B cell (primary cell): Measurements from ENCODE around the gene RAPGEF1. TPM values are rescaled to one million over a fixed set of nuclear protein-coding genes. Genes with fewer than 3 reads are reported as not detected.

Source experiments
- ATAC-seq: fragments of 200-7000 bp; cut with Tn5 transposase; one replicate; pipeline ENCODE4 v1.10.0; 2021; ENCODE audit warnings: low read depth, mild to moderate bottlenecking, moderate number of reproducible peaks, moderate library complexity
- CTCF ChIA-PET: fragments of 350-600 bp; sonication (Branson Sonifier 250); formaldehyde crosslinking; loops from one replicate; lab custom pipeline; 2021; ENCODE audit warnings: antibody characterized with exemption, inconsistent platforms; lab: Charles Lee
- POLR2A ChIA-PET: fragments of 350-600 bp; sonication (Branson Sonifier 250); formaldehyde crosslinking; loops from one replicate; lab custom pipeline; 2021; ENCODE audit warnings: antibody characterized with exemption; lab: Charles Lee
- DNase-seq: peaks from one replicate; pipeline ENCODE4 v3.0.0; 2013
- H2AFZ ChIP-seq: 2 replicates; pipeline ENCODE4 v1.6.1; 2012; ENCODE audit warnings: mild to moderate bottlenecking, low read depth, low read length; ENCODE audit not compliant: insufficient read depth, poor library complexity, severe bottlenecking
- H3K27ac ChIP-seq, 2 donors: 1 replicate in 1 of 2; 2 replicates in 1 of 2; pipeline ENCODE4 v1.5.1; 2012 to 2013; ENCODE audit warnings: low read length in 2 of 2, mild to moderate bottlenecking in 2 of 2, moderate library complexity in 1 of 2
- H3K27me3 ChIP-seq, 4 experiments: fragments of 200-600 bp in 1 of 4; sonication (generic) in 1 of 4; replicated peaks in 1 of 4; 1 replicate in 2 of 4; 2 replicates in 2 of 4; pipeline versions ENCODE4 v1.6.1 to v1.7.0; 2013 to 2016; ENCODE audit warnings: low read length in 3 of 4, mild to moderate bottlenecking in 2 of 4, mixed read lengths in 1 of 4, moderate library complexity in 1 of 4; ENCODE audit not compliant: insufficient read depth in 4 of 4, control insufficient read depth in 3 of 4; ENCODE audit errors: control extremely low read depth in 1 of 4
- H3K36me3 ChIP-seq, 2 experiments: replicated peaks in 1 of 2; 1 replicate in 1 of 2; 2 replicates in 1 of 2; pipeline versions ENCODE4 v1.6.1 to v1.7.1; 2013; ENCODE audit warnings: low read length in 1 of 2; ENCODE audit not compliant: insufficient read depth in 2 of 2, control insufficient read depth in 1 of 2; ENCODE audit errors: control extremely low read depth in 1 of 2, extremely low read depth in 1 of 2
- H3K4me1 ChIP-seq, 2 donors: fragments of 200-600 bp in 1 of 2; sonication (generic) in 1 of 2; 1 replicate in 1 of 2; 2 replicates in 1 of 2; pipeline versions ENCODE4 v1.5.1 to v1.6.1; 2013 to 2017; ENCODE audit warnings: low read length in 2 of 2; ENCODE audit not compliant: control insufficient read depth in 2 of 2, insufficient read depth in 2 of 2
- H3K4me2 ChIP-seq: replicated peaks from 2 replicates; pipeline ENCODE3; 2012; ENCODE audit warnings: mild to moderate bottlenecking, low read depth, low read length; ENCODE audit not compliant: poor library complexity, severe bottlenecking
- H3K4me3 ChIP-seq, 5 experiments: fragments of 200-600 bp in 1 of 5; sonication (generic) in 1 of 5; 1 replicate in 3 of 5; 2 replicates in 2 of 5; pipeline versions ENCODE4 v1.5.1 to v1.7.0; 2011 to 2016; ENCODE audit warnings: low read length in 4 of 5, mild to moderate bottlenecking in 4 of 5, low read depth in 2 of 5, control low read depth in 1 of 5, moderate library complexity in 1 of 5; ENCODE audit not compliant: insufficient read depth in 1 of 5; ENCODE audit errors: control extremely low read depth in 1 of 5, extremely low read depth in 1 of 5
- H3K79me2 ChIP-seq: fragments of 200-600 bp; sonication (generic); one replicate; pipeline ENCODE4 v1.6.0; 2016; ENCODE audit warnings: low read length; ENCODE audit not compliant: control insufficient read depth, insufficient read depth
- H3K9ac ChIP-seq: fragments of 200-600 bp; sonication (generic); 2 replicates; pipeline ENCODE4 v1.6.1; 2017; ENCODE audit warnings: mild to moderate bottlenecking, low read length, moderate library complexity
- H3K9me3 ChIP-seq, 3 donors: one replicate each; pipeline versions ENCODE4 v1.6.1 to v1.7.1; 2013; ENCODE audit warnings: low read length in 2 of 3; ENCODE audit not compliant: control insufficient read depth in 2 of 3, insufficient read depth in 1 of 3; ENCODE audit errors: control extremely low read depth in 1 of 3
- H4K20me1 ChIP-seq: 2 replicates; pipeline ENCODE4 v1.6.0; 2012; ENCODE audit warnings: mild to moderate bottlenecking, low read length; ENCODE audit not compliant: insufficient read depth, control insufficient read depth, poor library complexity, severe bottlenecking
- H3K27ac Mint-ChIP-seq: one replicate; pipeline ENCODE4 v1.8.0; 2021; ENCODE audit warnings: mixed read lengths
- H3K27me3 Mint-ChIP-seq: one replicate; pipeline ENCODE4 v1.8.0; 2021; ENCODE audit warnings: mixed read lengths
- H3K4me1 Mint-ChIP-seq: one replicate; pipeline ENCODE4 v1.8.0; 2021; ENCODE audit warnings: mixed read lengths
- H3K4me3 Mint-ChIP-seq: one replicate; pipeline ENCODE4 v1.8.0; 2021; ENCODE audit warnings: mixed read lengths
- H3K9me3 Mint-ChIP-seq: one replicate; pipeline ENCODE4 v1.8.0; 2022; ENCODE audit warnings: mixed read lengths; ENCODE audit not compliant: insufficient read depth
- CTCF ChIP-seq: fragments of 200-600 bp; IDR thresholded peaks from one replicate; pipeline ENCODE4 v1.8.0; 2022; ENCODE audit warnings: antibody characterized with exemption, mild to moderate bottlenecking
- EZH2 ChIP-seq: IDR thresholded peaks from 2 replicates; pipeline ENCODE4 v1.6.1; 2012; ENCODE audit warnings: borderline replicate concordance, low read depth, mild to moderate bottlenecking, moderate library complexity, low read length; ENCODE audit not compliant: insufficient read depth, poor library complexity, severe bottlenecking
- whole genome bisulfite sequencing: methylation state at CpG from one replicate; pipeline ENCODE4 v1.1.5; 2013; ENCODE audit warnings: missing lambda C conversion rate; ENCODE audit not compliant: insufficient coverage; 5-methylcytosine and 5-hydroxymethylcytosine counted together
- intact Hi-C: fragments of 100-400 bp; cut with micrococcal nuclease; formaldehyde crosslinking; loops from one replicate; pipeline ENCODE4 v1.10.0; 2022
- polyA plus RNA-seq: library from polyadenylated mRNA; depleted of rRNA; stranded (reverse); fragments of >200 nt; gene quantifications from 2 replicates; pipeline ENCODE4 v1.2.3, GENCODE V29; 2012
- total RNA-seq, 2 donors: library from RNA; stranded (reverse); fragments of 120-200 nt in 1 of 2; gene quantifications; 1 replicate in 1 of 2; 2 replicates in 1 of 2; pipeline versions ENCODE4 v1.2.3 to v1.2.4, GENCODE V29; 2013 to 2022

RAPGEF1 gene
- total and polyA plus RNA-seq, 2 donors (not counting 1 experiment from before 2014, with no cell fraction given): 134 to 447 TPM

GRCh38 chr9:131579789-131580211, 160.1 kb downstream of the RAPGEF1 start:
- H3K4me3 Mint-ChIP-seq: no peak overlapping the region
- POLR2A ChIA-PET: no interaction called here

GRCh38 chr9:131578731-131579504, 161.0 kb downstream of the RAPGEF1 start:
- peaks cover 8% of the 10 kb centered on the region for H4K20me1 ChIP-seq
- peaks cover 14% of the 10 kb centered on the region for H3K79me2 ChIP-seq
- H3K4me1 Mint-ChIP-seq: peaks cover 24% of the 10 kb centered on the region
- H3K4me3 ChIP-seq: peak overlapping the region in 3 of 5 experiments; percentile 14 to 31 (median 23)
- 14% methylated on average over 23 of the region's 26 CpGs for WGBS
- no peaks in the 10 kb centered on the region for H3K27me3 Mint-ChIP-seq
- no peaks in the 10 kb centered on the region for H3K9me3 ChIP-seq
- H3K4me2 ChIP-seq: peak overlapping the region; percentile 70
- intact Hi-C loops: no loop called here
- ATAC-seq (peak; percentile 86), DNase-seq (peak; percentile 85)
- peak overlapping the region; percentile 77 for H3K4me3 Mint-ChIP-seq
- CTCF ChIA-PET: interaction anchor here (0.6 to 3.0 kb wide), 9 partner anchors 12 to 229 kb away, joined by 3 to 19 read pairs (median 4); partner anchors contain the start of gene RAPGEF1
- no peaks in the 10 kb centered on the region for H3K27me3 ChIP-seq
- peaks cover 5 to 85% of the 10 kb centered on the region in 2 experiments for H3K36me3 ChIP-seq
- POLR2A ChIA-PET: interaction anchor here (0.7 to 0.8 kb wide), 2 partner anchors 96 to 182 kb away, joined by 4 to 5 read pairs; no protein-coding TSS in a partner anchor
- H3K4me1 ChIP-seq: peaks cover 19 to 27% of the 10 kb centered on the region in 2 donors
- H2AFZ ChIP-seq: peak overlapping the region; percentile 20
- no peak for TF ChIP-seq EZH2
- TF ChIP-seq CTCF: no peak
- no peaks in the 10 kb centered on the region for H3K9me3 Mint-ChIP-seq
- peak overlapping the region; percentile 67 to 83 for H3K27ac ChIP-seq
- peak overlapping the region; percentile 94 for H3K27ac Mint-ChIP-seq
- peak overlapping the region; percentile 33 for H3K9ac ChIP-seq

More at GRCh38 chr9:131579789-131580211, 160.1 kb downstream of the RAPGEF1 start:
- CTCF ChIA-PET: interaction anchor here (1.3 to 3.0 kb wide), 5 partner anchors 44 to 230 kb away, joined by 3 to 19 read pairs (median 5); partner anchors contain the start of gene RAPGEF1
- Histone ChIP-seq H3K9me3 (no peaks in the 10 kb centered on the region), H3K4me3 (no peak overlapping the region), H3K36me3 (peaks cover 5 to 89% of the 10 kb centered on the region in 2 experiments), H3K4me1 (peaks cover 21 to 30% of the 10 kb centered on the region in 2 donors), H4K20me1 (peaks cover 14% of the 10 kb centered on the region), H3K27me3 (no peaks in the 10 kb centered on the region), H3K27ac (peak overlapping the region; percentile 67 to 83), H3K4me2 (peak overlapping the region; percentile 70), H3K79me2 (peaks cover 23% of the 10 kb centered on the region), H3K9ac (no peak overlapping the region), H2AFZ (no peak overlapping the region)
- ATAC-seq (no peak), DNase-seq (peak; percentile 26)
- Mint-ChIP-seq H3K27me3 (no peaks in the 10 kb centered on the region), H3K4me1 (peaks cover 27% of the 10 kb centered on the region), H3K27ac (peak overlapping the region; percentile 94), H3K9me3 (no peaks in the 10 kb centered on the region)
- 95% methylated on average over 8 of the region's 8 CpGs for WGBS
- TF ChIP-seq EZH2: no peak
- intact Hi-C loops: no loop called here
